ENCODE measurements around the gene CREBZF. TPM values are rescaled to one million over a fixed set of nuclear protein-coding genes. Genes with fewer than 3 reads are reported as not detected.
"Not testable (repeated sequence)": the region's sequence is repeated elsewhere in the genome, so short reads cannot be mapped to it uniquely, and the experiment has no call there.

The CREBZF gene
- total RNA-seq, 1 donor from 2014 or later: 39.6 TPM

- Histone ChIP-seq H3K9me3 (no peaks in the 10 kb centered on the region), H3K27me3 (ENCODE audit: low read depth) (no peaks in the 10 kb centered on the region), H3K27ac (no peak overlapping the region), H3K4me1 (peaks cover 52% of the 10 kb centered on the region), H3K4me3 (no peak overlapping the region), H3K36me3 (peaks cover 92% of the 10 kb centered on the region)
- no peak for ATAC-seq
- intact Hi-C loops (cut with DNase I): no loop called here
- TF ChIP-seq CTCF (IDR thresholded peaks at IDR 0.05): no peak
- DNase-seq: no peak
Observed at GRCh38 chr11:85658180-85658579, 6.7 kb downstream of the CREBZF start.

DNA sequence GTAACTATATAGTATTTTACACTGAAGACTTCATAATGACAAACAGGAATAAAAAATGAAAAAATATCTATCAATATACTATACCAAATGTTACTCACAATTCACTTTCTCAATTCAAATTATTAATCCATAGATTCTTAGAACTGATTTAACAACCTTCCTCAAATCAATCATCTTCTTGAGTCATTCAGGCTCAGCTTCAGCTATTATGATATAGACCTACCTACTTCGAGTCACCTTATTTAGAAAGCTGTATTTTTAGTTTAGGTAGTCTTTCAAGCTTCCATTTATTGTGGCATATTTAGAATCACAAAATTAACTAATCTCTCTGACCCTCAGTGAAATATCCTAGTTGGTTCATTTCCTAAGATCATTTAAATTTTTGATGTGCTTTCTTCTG is 8.2 kb downstream of the CREBZF start:
- ATAC-seq: no peak

DNA sequence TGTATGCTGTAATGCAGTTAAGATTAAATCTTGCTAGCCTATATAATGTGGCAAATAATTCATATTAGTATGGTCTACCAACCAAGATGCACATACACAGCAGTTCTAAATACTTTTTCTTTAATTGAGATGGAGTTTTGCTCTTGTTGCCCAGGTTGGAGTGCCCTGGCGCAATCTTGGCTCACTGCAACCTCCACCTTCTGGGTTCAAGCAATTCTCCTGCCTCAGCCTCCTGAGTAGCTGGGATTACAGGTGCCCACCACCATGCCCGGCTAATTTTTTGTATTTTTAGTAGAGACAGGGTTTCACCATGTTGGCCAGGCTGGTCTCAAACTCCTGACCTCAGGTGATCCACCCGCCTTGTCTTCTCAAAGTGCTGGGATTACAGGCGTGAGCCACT is 10.6 kb downstream of the CREBZF start:
- peaks cover 69% of the 10 kb centered on the region for H3K36me3 ChIP-seq
- peaks cover 20% of the 10 kb centered on the region for H3K4me1 ChIP-seq
- DNase-seq: not testable (repeated sequence)

More for the DNA sequence above, 8.2 kb downstream of the CREBZF start:
- Histone ChIP-seq H3K36me3 (peaks cover 83% of the 10 kb centered on the region), H3K27ac (no peak overlapping the region), H3K4me3 (no peak overlapping the region), H3K4me1 (peaks cover 38% of the 10 kb centered on the region), H3K9me3 (no peaks in the 10 kb centered on the region), H3K27me3 (ENCODE audit: low read depth) (no peaks in the 10 kb centered on the region)
- no peak for DNase-seq
- intact Hi-C loops (cut with DNase I): no loop called here
- TF ChIP-seq CTCF (IDR thresholded peaks at IDR 0.05): no peak

DNA sequence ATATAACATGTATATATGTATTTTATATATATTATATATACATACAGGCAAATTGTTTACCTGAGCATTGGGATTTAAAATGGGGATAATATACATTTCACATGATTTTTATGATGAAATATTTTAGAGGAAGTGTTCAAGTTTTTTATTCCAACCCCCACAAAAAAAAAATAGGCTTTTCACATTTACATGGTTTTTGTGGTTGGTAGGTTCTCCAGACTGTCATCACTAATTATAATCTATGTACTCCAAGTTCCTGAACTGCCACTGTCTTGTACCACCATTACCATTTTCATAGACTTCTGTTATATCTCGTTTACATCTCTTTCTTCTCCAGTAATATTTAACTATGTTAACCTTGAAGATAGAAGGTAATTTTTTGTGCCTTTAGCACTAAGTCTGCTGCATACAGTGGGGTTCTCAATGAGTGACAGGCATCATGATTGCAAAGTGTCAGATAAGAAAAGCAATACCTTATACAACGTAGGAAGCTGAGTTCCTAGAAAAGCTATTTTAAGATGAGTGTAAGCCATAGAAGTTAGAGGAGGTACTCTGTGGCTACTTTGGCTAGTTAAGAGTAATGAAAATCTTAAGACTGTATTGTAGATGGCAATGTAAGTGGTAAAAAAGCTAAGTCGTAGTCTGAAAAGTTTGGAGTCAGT is 12.0 kb downstream of the CREBZF start:
- TF ChIP-seq CTCF (IDR thresholded peaks at IDR 0.05): no peak
- intact Hi-C loops (cut with DNase I): no loop called here

More for the DNA sequence above, 10.6 kb downstream of the CREBZF start:
- H3K9me3 ChIP-seq; H3K27me3 ChIP-seq (ENCODE audit: low read depth); H3K27ac ChIP-seq; intact Hi-C loops (cut with DNase I); H3K4me3 ChIP-seq; ATAC-seq: not testable (repeated sequence)

GRCh38 chr11:85651118-85651517 is 13.8 kb downstream of the CREBZF start:
- no peak for ATAC-seq
- no peaks in the 10 kb centered on the region for H3K9me3 ChIP-seq
- H3K27ac ChIP-seq: no peak overlapping the region
- H3K36me3 ChIP-seq: peaks cover 43% of the 10 kb centered on the region
- no peak for TF ChIP-seq CTCF (IDR thresholded peaks at IDR 0.05)
- intact Hi-C loops (cut with DNase I): no loop called here
- no peak overlapping the region for H3K4me3 ChIP-seq
- no peaks in the 10 kb centered on the region for H3K27me3 ChIP-seq (ENCODE audit: low read depth)
- H3K4me1 ChIP-seq: peaks cover 24% of the 10 kb centered on the region
- no peak for DNase-seq

More for the DNA sequence above, 12.0 kb downstream of the CREBZF start:
- Histone ChIP-seq H3K27me3 (ENCODE audit: low read depth) (no peaks in the 10 kb centered on the region), H3K27ac (no peak overlapping the region), H3K4me1 (peaks cover 23% of the 10 kb centered on the region), H3K9me3 (no peaks in the 10 kb centered on the region), H3K36me3 (peaks cover 61% of the 10 kb centered on the region), H3K4me3 (no peak overlapping the region)
- ATAC-seq (no peak), DNase-seq (no peak)

- Histone ChIP-seq H3K4me3 (peak within 1 kb of the TSS; percentile 74), H3K27me3 (ENCODE audit: low read depth) (no peaks in the 10 kb centered on the region), H3K4me1 (peaks cover 24% of the 10 kb centered on the region), H3K36me3 (peaks cover 12% of the 10 kb centered on the region), H3K9me3 (no peaks in the 10 kb centered on the region), H3K27ac (peak within 1 kb of the TSS; percentile 80)
- ATAC-seq: peak; percentile 99 to 100
- DNase-seq: peak; percentile 94
- intact Hi-C loops (cut with DNase I): no loop called here
- no peak for TF ChIP-seq CTCF (IDR thresholded peaks at IDR 0.05)
Observed at GRCh38 chr11:85647604-85648299, 17.2 kb downstream of the CREBZF start, which contains the start of gene TMEM126A. Gene TMEM126A, plus strand, starts transcription at chr11:85647967. Its CDS starts 2,289 bp downstream, at chr11:85650256.

Data from lower lobe of right lung (tissue), 2 donors.